Measurements from ENCODE around the gene IRAK2. TPM values are rescaled to one million over a fixed set of nuclear protein-coding genes. Genes with fewer than 3 reads are reported as not detected.
"Not testable (repeated sequence)": the region's sequence is repeated elsewhere in the genome, so short reads cannot be mapped to it uniquely, and the experiment has no call there.

The IRAK2 gene
- total and polyA plus RNA-seq, 7 donors: 3.9 to 21.3 (median 9.1) TPM

GRCh38 chr3:10119376-10119775, 45.3 kb upstream of the IRAK2 start:
- no peak for ATAC-seq
- Histone ChIP-seq H3K4me3 (no peak overlapping the region), H3K27ac (no peak overlapping the region), H3K27me3 (ENCODE audit: insufficient read depth in 3 of 3, low read length in 2 of 3) (no peaks in the 10 kb centered on the region), H3K36me3 (ENCODE audit: insufficient read depth in 1 of 2, low read depth in 1 of 2) (peaks cover 2 to 35% of the 10 kb centered on the region in 2 donors), H3K9me3 (no peaks in the 10 kb centered on the region), H3K4me1 (peaks cover 9% of the 10 kb centered on the region)
- WGBS, 3 donors: 70 to 83% (median 74%) methylated on average over 4 of the region's 4 CpGs
- intact Hi-C loops (cut with DNase I): loop anchor here (5.0 kb wide), 1 partner anchor 92 kb away; the partner anchor contains the start of gene FANCD2 (in 2 of the 2)
- TF ChIP-seq, protein P1, sequence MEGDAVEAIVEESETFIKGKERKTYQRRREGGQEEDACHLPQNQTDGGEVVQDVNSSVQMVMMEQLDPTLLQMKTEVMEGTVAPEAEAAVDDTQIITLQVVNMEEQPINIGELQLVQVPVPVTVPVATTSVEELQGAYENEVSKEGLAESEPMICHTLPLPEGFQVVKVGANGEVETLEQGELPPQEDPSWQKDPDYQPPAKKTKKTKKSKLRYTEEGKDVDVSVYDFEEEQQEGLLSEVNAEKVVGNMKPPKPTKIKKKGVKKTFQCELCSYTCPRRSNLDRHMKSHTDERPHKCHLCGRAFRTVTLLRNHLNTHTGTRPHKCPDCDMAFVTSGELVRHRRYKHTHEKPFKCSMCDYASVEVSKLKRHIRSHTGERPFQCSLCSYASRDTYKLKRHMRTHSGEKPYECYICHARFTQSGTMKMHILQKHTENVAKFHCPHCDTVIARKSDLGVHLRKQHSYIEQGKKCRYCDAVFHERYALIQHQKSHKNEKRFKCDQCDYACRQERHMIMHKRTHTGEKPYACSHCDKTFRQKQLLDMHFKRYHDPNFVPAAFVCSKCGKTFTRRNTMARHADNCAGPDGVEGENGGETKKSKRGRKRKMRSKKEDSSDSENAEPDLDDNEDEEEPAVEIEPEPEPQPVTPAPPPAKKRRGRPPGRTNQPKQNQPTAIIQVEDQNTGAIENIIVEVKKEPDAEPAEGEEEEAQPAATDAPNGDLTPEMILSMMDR (IDR thresholded peaks at IDR 0.05): no peak
- DNase-seq: no peak

DNA sequence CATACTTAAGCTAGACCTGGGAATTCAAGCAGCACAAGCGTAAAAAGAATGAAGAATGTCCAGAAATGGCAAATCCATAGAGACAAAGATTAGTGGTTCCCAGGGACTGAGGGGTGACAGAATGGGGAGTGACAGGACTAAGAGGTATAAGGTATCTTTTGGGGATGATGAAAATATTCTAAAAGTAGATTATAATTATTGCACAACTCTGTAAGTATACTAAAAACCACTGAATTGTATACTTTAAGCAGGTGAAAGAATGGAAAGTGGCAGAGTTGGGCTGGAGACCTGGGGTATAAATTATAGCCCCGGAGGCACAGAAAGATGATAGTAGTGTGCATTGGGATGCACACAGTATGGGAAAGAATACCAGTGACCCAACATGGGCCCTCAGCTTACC, 43.7 kb upstream of the IRAK2 start:
- TF ChIP-seq, protein P1 (IDR thresholded peaks at IDR 0.05): no peak
- Histone ChIP-seq H3K36me3 (ENCODE audit: insufficient read depth in 1 of 2, low read depth in 1 of 2) (peaks cover 7 to 47% of the 10 kb centered on the region in 2 donors), H3K27ac (no peak overlapping the region), H3K4me1 (peaks cover 9% of the 10 kb centered on the region), H3K27me3 (ENCODE audit: insufficient read depth in 3 of 3, low read length in 2 of 3) (no peaks in the 10 kb centered on the region), H3K9me3 (no peaks in the 10 kb centered on the region), H3K4me3 (no peak overlapping the region)
- intact Hi-C loops (cut with DNase I): no loop called here
- 86 to 87% (median 87%) methylated on average over 2 of the region's 2 CpGs for WGBS, 3 donors
- DNase-seq: no peak
- ATAC-seq: no peak

DNA sequence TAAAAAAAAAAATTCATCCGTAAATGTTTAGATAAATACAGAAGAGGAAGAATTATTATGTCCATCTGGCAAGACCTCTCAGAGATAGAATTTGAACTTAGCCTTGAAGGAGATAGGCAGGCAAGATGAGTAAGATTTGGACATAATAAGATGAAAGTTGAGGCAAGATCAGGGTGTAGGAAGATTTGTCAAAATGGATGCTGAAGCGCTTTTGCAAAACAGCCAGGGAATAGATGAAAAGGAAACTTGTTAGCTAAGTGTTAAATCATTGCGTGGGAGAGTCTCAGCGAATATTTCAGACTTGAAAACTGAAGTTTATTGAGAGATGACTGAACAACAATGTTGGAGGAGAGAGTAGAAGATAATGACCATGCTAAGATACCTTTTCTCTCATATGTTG, 42.0 kb upstream of the IRAK2 start:
- intact Hi-C loops (cut with DNase I): no loop called here
- H3K36me3 ChIP-seq (ENCODE audit: insufficient read depth in 1 of 2, low read depth in 1 of 2): peaks cover 18 to 62% of the 10 kb centered on the region in 2 donors
- ATAC-seq (no peak), DNase-seq (no peak)
- no peak overlapping the region for H3K27ac ChIP-seq
- WGBS, 3 donors: 90 to 94% (median 93%) methylated on average over 4 of the region's 4 CpGs
- TF ChIP-seq, protein P1 (IDR thresholded peaks at IDR 0.05): no peak
- H3K9me3 ChIP-seq: no peaks in the 10 kb centered on the region
- H3K4me3 ChIP-seq: no peak overlapping the region
- no peaks in the 10 kb centered on the region for H3K4me1 ChIP-seq
- H3K27me3 ChIP-seq (ENCODE audit: insufficient read depth in 3 of 3, low read length in 2 of 3): no peaks in the 10 kb centered on the region

- ATAC-seq: not testable (repeated sequence)
Observed at GRCh38 chr3:10135872-10136271, 28.8 kb upstream of the IRAK2 start.

DNA sequence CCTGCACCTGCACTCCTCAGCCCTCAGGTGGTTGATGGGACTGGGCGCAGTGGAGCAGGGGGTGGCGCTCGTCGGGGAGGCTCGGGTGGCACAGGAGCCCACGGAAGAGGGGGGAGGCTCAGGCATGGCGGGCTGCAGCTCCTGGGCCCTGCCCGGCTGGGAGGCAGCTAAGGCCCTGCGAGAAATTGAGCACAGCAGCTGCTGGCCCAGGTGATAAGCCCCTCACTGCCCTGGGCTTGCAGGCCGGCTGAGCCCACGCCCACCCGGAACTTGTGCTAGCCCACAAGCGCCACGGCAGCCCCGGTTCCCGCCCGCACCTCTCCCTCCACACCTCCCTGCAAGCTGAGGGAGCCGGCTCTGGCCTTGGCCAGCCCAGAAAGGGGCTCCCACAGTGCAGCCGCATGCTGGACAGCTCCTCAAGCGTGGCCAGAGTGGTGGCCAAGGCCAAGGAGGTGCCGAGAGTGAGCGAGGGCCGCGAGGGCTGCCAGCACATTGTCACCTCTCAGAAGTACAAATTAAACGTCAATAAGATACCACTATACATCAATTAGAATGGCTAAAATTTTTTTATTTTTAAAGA, 28.2 kb upstream of the IRAK2 start:
- Histone ChIP-seq H3K4me3 (no peak overlapping the region), H3K9me3 (no peaks in the 10 kb centered on the region), H3K27me3 (ENCODE audit: insufficient read depth in 3 of 3, low read length in 2 of 3) (no peaks in the 10 kb centered on the region), H3K36me3 (ENCODE audit: insufficient read depth in 1 of 2, low read depth in 1 of 2) (no peaks in the 10 kb centered on the region), H3K27ac (no peak overlapping the region), H3K4me1 (no peaks in the 10 kb centered on the region)
- TF ChIP-seq, protein P1 (IDR thresholded peaks at IDR 0.05): no peak
- no peak for ATAC-seq
- intact Hi-C loops (cut with DNase I): loop anchor here in 1 of 2 donors (10.0 kb wide), 1 partner anchor 192 kb away; no protein-coding TSS in a partner anchor
- DNase-seq: no peak
- WGBS, 3 donors: 87 to 88% (median 88%) methylated on average over 25 of the region's 25 CpGs

More at GRCh38 chr3:10135872-10136271, 28.8 kb upstream of the IRAK2 start:
- H3K4me1 ChIP-seq; H3K4me3 ChIP-seq; H3K36me3 ChIP-seq (ENCODE audit: insufficient read depth in 1 of 2, low read depth in 1 of 2); DNase-seq; H3K27ac ChIP-seq; H3K9me3 ChIP-seq; H3K27me3 ChIP-seq (ENCODE audit: insufficient read depth in 3 of 3, low read length in 2 of 3): not testable (repeated sequence)
- 89 to 92% (median 91%) methylated on average over 9 of the region's 9 CpGs for WGBS, 3 donors
- intact Hi-C loops (cut with DNase I): loop anchor here in 1 of 2 donors (10.0 kb wide), 1 partner anchor 191 kb away; no protein-coding TSS in a partner anchor
